GM12801 (cell line): ENCODE data around the gene RSRC2.

ENCODE experiments used
- CTCF ChIP-seq: IDR thresholded peaks from one replicate; pipeline ENCODE4 v1.5.1; 2011; ENCODE audit warnings: control low read depth; ENCODE audit not compliant: insufficient read length; ENCODE audit errors: extremely low read depth

Gene RSRC2

GRCh38 chr12:122460641-122461040 lies 66.1 kb downstream of the RSRC2 start:
- no peak for TF ChIP-seq CTCF

GRCh38 chr12:122460061-122460460 lies 66.7 kb downstream of the RSRC2 start:
- no peak for TF ChIP-seq CTCF

- TF ChIP-seq CTCF = no peak
Observed at GRCh38 chr12:122459211-122459610, 67.5 kb downstream of the RSRC2 start.

GRCh38 chr12:122458105-122459035 lies 68.4 kb downstream of the RSRC2 start:
- TF ChIP-seq CTCF = no peak

- TF ChIP-seq CTCF = no peak
Observed at GRCh38 chr12:122457627-122458026, 69.1 kb downstream of the RSRC2 start.

- TF ChIP-seq CTCF = no peak
Observed at GRCh38 chr12:122454739-122455138, 72.0 kb downstream of the RSRC2 start.

GRCh38 chr12:122454250-122454721 lies 72.5 kb downstream of the RSRC2 start:
- no peak for TF ChIP-seq CTCF
